MV-4-11 (cell line): Measurements from ENCODE around the gene DSCAM.

ENCODE experiments used
- DNase-seq: peaks from one replicate; lab custom pipeline; 2025; lab: John Stamatoyannopoulos, UW

Gene DSCAM

DNA sequence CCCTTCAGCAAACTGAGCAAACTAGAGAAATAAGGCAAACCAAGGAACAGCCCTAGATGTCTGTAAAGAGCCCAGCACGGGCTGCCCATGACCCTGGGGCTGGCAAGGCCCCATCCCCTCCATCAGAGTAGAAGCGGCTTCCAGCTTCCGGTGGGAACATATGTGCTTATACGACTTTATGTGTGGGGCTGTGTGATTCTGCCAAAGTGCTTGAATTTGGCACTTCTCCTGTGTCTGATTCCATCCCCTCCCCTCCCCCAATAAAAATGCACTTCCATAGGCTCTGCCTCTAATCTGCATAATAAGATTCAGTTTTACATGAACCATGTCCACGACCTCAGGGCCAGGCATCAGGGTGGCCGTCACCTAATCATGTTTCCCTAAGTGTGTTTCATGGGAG lies 236.6 kb downstream of the DSCAM start:
- no peak for DNase-seq

DNA sequence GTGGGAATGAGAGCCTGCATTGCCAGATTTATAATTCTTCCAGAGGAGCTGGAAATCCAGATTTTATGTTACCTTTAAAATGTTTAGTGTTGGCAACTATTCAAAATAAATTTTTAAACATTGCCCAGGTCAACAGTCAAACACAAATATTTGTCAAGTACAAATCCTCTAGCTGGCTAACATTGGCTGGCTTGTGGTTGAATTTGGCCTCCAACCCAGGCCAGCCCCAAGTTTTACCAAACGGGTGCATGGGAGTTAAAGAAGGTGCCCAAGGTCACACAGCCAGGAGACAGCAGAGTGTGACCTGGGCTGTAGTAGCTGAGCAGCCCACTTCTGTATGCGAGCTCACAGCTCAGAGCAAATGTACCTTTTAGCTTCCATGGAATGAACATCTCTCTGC lies 240.6 kb downstream of the DSCAM start:
- no peak for DNase-seq

DNA sequence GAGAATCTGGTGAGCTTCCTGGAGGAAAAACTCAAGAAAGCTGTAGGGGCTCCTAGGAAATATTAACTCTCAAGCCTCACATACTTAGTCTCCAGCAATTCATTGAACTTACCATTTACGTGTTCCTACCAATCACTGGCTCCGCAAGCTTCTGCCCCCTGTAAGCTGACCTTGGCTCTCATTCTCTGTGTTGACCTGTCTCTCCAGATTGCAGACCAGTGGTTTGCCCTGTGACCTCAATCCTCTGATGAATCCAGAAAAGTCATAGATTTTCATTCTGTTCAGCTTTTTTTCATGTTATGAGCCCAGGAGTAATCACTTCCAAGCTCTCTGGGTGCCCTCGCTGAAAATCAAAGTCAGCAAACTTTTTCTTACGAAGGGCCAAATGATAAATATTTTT lies 241.9 kb downstream of the DSCAM start:
- no peak for DNase-seq

DNA sequence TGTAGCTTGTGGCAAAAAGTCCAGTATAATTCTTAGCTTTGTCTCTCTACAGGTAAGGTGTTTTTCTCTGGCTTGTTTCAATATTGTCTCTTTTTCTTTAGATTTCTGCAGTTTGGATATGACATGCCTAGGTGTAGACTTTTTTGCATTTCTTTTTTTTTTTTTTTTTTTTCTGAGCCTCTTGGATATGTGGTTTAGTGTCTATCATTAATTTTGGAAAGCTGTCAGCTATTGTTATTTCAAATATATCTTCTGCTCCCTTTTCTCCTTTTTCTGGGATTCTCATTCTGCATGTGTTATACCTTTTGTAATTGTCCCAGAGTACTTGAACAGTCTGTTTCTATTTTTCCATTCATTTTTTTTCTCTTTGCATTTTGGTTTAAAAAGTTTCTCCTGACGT lies 243.2 kb downstream of the DSCAM start:
- DNase-seq: no peak

DNA sequence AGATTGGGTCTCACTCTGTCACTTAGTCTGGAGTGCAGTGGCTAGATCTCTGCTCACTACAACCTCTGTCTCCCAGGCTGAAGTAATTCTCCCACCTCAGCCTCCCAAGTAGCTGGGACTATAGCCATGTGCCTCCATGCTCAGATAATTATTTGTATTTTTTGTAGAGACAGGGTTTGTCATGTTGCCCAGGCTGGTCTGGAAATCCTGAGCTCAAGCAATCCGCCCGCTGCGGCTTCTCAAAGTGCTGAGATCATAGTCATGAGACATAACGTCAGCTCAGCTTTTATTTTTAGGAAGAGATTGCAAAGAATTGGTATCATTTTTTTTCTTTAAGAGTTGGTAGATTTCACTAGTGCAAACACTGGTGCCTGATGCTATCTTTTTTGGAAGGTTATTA lies 244.9 kb downstream of the DSCAM start:
- no peak for DNase-seq

DNA sequence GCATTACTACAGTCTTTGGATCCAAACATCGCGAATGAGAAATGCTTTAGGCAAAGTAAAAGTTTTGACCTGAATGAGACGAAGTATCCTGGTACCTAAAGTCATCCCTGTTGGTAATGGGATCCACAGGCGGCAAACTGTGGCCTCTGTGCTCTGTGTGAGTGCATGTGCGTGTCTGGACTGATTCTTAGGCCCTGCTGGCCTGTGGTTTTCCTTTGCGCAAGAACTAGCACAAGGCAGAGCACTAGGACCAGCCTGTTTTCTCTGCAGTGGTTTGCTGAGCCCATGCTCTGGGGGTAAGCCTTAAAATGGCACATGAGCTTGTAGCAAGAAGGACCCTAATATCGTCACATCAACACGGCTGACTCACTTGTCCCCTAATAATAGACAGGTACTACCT lies 251.2 kb downstream of the DSCAM start:
- DNase-seq: peak; percentile 85

DNA sequence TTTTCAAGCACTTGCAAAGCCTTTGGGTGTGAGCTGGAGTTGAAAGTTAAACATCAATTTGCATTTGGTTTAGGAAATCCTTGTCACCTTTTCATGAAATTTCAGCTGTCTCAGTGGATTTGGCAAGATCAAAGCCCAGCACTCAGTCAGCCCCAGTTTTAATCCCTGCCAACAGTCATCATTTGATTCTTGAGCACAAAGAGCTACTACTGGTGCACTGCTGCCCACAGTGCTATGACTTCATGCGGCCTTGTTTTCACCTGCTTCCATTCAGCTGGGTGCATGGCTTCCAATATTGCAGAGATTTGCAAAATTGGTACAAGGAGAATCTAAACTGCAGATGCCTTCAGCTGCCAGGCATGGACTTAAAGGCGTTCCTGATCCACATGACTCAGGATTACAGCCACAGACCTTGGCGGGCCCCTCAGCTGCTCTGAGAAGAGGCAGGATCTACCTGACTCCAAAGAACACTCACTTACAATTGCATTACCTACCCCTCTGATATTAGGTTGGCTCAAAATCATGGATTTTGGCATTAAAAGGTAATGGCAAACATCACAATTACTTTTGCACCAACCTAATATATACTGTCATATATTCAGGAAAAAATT lies 259.1 kb downstream of the DSCAM start:
- no peak for DNase-seq

DNA sequence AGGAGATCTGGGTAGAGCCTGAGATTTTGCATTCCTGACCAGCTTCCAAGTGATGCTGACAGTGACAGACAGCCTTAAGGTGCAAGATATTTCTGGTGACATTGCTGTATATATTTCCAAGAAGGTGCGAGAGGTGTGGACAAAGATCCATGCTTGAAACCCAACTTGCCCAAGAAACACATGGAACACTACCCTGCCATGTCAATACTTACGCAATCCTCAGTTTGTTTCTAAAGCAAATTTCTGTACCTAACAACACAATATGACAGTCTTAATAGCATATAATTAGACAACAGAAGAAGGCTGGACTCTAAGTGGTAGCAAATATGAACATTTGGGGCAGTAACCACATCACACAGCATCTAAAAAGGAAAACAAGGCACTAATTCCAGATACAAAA lies 260.4 kb downstream of the DSCAM start:
- no peak for DNase-seq

DNA sequence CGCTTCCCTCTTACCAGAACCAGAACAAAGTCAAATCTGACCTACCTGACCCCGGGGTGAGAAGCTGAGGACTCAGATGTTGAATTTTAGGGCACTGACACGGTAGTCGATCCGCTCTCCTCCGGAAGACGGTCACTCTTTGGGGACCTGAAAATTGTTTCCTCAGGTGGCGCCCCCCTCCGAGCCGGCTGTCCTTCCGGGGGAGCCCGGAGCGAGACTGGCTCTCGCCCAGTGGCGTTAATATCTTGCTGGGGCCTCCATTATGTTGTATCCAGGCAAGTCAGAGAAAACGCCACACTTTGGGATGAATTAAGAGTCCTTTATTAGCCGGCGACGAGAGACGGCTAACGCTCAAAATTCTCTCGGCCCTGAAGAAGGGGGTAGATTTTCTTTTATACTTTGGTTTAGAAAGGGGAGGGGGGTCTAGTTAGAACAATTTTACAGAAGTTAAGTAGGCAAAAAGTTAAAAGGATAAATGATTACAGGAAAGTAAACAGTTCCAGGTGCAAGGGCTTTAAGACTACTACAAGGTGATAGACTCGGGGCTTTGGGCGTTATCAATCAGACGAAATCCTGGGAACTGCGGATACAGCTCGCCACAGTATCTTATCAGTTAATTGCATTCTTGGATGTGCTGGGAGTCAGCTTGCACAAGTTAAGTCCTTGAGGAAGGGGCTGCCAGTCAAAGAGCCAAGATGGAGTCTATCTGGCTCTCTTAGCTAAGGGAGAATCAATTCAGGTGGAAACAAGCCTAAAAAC lies 269.5 kb downstream of the DSCAM start:
- DNase-seq: no peak

DNA sequence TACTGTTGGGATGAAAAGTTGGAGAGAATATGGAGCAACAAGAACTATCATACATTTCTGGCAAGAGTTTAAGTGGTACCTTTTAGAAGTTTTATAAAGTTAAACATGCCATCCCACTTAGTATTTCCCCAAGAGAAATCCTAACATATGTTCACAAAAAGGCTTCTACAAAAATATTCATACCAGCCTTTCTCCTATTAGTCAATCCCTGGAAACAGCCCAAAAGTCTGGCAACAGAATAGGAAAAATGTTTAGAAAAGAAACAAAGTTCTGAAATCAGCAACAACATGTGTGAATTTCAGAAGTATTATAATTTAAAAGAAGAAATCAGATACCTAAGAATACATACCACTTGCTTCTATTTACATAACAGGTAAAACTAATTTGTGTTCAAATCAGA lies 271.0 kb downstream of the DSCAM start:
- DNase-seq: no peak

DNA sequence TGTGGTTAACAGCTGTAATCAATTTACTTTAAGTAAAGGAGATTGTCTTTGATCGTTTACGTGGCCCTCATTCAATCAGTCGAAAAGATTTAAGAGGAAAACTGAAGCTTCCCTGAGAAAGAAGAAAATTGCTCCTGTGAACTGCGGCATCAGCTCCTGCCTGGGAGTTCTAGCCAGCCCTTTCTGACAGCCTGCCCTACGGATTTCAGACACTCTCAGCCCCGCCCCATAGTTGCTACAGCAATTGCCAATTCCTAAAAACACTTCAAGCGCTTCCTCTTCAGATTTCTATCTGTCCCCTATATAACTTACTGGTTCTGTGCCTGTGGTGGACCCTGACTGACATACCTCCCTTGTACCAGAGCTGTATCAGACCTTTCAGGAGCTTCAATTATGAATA lies 277.6 kb downstream of the DSCAM start:
- DNase-seq: no peak

DNA sequence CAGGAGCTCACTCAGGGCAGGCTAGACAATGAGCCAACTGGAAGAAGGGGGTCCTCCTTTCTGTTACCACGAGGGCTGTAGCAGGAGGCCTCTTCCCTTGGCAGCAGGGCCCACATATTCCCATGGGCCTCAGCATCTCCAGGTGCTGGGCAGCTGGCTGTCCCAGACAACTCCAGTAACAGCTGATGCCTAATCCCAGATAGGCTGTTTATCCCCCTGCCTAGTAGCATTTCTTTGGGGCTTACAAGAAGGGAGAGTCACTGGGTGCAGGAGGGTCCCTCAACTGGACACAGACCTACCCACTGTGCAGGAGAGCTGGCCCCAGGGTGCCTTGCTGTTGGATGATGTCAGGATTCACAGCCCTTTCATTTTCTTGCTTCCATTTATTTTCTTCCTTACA lies 278.2 kb downstream of the DSCAM start:
- DNase-seq: no peak

DNA sequence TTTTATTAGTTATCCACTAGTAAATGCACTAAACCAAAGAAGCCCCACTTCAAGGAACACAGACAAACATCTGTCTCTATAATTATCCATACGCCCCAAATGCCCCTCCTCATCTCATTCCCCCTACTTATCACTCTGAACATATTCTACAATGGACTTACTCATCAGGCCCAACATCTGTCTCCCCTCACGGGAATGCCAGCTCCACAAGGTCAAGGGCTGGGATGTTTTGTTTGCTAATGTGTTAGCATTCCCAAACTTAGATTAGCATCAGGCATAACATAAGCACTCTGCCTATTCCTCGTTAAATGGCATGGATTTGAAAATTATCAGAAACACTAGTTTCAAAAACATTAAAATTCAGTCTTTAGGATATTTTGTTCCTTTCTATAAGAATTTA lies 279.5 kb downstream of the DSCAM start:
- no peak for DNase-seq

DNA sequence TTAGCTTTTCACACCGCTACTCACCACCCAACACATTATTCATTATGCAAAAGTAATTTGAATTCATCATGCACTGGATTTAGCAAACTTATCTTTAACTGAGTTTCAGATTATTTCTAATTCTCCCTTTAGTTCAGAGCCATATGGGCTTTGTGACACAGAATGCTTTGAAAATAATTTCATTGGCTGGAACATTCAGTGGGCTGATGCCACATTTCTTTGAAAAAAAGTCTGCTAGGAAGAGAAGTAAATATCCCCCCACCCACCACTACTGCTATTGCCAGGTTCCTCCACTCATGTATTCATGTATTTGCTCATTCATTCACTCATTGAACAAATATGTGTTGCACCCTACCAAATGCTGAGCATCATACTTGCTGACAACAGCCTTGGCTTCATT lies 280.5 kb downstream of the DSCAM start:
- no peak for DNase-seq

DNA sequence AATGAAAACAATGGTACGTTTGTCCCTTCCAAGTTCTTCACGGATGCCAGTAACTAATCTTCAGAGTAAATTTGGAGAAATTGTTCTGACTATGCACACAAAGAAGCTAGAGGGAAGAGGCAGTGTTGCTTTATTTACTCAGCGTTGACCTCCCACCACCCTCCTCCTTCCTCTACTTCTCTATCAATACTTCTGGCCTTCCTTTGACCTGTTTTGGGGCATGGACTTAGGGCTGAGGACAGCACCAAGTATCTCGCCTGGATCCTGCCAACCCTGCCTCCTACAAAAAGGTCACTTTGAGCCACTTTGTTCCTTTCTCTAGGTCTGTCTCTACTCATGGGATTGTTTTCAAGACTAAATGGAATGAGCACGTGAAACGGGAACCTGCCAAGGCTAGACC lies 282.6 kb downstream of the DSCAM start:
- peak; percentile 47 for DNase-seq

DNA sequence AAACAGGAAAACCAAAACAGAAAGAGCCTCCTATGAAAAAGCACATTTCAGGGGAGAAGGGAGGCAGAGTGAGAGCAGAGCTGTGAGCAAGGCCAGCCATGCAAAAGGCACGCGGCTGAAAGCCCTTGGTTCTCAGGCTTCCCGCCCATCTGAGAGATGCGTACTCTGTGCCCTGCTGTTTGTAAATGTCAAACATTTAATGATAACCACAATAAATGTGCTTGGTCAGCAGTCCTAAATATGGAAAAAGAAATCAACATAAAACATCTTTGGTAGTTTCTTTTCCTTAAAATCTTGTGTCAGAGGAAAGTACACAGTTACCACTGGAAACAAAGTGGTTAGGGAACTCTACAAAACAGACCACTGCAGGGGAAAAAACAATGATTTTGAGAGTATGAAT lies 283.1 kb downstream of the DSCAM start:
- DNase-seq: peak; percentile 68

DNA sequence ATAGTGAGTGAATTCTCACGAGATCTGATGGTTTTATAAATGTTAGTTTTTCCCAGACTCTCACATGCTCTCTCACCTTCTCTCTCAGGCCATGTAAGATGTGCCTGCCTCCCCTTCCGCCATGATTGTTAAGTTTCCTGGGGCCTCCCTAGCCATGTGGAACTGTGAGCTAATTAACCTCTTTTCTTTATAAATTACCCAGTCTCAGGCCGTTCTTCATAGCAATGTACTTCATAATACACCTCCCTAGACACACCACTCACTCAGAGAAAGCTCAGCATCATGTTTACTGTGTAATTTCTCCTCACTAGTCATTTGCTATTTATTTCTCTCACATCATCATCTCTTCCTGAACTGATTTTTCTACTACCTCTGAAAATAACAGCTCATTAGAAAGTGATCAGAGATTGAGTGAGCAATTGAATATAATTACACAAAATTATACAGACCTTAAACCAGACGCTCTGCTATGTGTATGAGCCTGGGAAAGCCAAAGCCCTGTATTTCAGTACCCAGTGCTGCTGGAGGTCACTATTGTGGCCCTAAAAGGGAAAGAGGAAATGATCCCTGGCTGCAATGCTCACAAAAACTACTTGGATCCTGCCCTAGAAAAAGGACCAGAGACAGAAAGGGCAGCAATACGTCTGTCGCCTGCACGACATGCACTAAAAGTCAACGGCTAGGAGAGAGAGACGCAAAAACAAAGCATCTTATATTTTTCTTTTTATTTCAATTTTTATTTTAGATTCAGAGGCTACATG lies 284.5 kb downstream of the DSCAM start:
- peak; percentile 70 for DNase-seq

DNA sequence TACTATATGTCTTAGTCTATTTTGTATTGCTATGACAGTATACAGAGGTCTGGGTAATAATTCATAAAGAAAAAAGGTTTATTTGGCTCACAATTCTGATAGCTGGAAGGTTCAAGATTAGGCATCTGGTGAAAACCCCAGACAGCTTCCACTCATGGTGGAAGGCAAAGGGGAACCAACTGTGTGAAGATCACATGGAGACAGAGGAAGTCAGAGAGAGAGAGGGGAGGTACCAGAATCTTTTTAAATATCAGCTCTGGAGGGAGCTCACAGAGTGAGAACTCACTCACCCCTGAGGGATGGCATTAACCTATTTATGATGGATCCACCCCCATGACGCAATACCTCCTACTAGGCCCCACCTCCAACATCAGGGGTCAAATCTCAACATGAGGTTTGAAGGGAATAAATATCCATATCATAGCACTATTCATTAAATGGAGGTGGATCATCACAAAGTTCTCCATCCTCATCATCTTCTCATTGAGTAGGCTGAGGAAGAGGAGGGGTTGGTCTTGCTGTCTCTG lies 290.5 kb downstream of the DSCAM start:
- peak; percentile 55 for DNase-seq

DNA sequence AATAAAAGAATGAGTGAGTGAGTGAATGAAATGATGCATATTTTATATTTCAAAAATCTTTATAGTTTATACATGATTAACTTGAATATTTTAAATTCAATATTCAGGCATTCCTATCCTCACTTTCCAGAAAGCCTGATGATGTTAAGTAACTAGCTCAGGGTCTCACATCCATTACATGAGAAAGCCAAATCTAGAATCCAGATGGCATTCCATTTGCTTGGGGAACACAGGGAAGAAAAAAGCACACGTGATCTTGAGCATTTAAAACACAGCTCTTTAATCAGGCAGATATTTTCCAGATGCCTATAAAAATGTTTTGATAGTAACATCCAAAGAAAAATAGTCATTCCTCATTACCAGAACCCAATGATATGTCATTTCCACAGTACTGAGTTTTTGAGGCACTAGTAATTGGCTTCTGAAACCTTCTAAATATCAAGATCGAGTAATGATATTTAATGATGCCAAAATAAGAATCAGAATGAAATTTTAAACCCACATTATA lies 291.9 kb downstream of the DSCAM start:
- no peak for DNase-seq

DNA sequence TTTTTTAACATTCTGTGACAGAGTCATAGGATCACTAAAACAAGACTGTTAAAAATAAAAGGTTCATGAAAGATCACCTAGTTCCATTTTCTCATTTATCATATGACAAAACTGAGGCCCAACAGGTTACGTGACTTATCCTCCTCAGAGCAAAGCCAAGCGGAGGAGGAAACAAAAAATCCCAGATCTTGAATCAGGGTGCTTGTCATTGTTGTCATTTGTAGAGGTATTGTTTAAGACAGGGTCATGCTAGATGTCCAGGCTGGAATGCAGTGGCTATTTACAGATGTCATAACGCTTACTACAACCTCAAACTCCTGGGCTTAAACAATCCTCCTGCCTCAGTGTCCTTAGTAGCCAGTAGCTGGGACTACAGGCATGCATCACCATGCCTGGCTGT lies 293.2 kb downstream of the DSCAM start:
- no peak for DNase-seq

DNA sequence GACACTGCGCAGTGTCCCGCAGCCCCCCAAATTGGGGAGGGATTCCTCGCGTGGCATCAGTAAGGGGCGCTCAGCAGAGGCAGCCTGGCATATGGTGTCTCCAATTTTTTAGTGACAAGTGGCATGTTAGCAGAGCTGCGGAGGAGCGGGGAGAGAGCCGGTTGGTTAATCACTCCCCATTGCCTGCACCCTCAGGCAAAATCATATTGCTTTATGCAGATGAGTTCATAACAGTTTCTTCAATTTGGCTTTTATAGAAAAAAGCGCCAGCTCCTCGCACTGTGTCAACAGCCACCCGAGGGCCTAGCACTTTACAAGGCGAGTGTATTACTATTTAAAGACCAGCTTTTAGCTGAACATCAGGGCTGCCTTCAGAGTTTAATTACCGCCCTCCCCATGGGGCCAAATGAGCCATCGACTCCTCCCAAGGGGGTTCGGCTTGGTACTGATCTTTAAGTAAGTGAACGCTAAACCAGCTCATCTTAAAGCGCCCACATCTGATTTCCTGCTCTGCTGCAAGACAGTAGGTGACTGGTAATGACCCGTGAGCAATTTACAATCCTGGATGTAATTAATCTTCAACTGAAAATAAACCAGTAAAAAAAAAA lies 298.9 kb downstream of the DSCAM start:
- no peak for DNase-seq

DNA sequence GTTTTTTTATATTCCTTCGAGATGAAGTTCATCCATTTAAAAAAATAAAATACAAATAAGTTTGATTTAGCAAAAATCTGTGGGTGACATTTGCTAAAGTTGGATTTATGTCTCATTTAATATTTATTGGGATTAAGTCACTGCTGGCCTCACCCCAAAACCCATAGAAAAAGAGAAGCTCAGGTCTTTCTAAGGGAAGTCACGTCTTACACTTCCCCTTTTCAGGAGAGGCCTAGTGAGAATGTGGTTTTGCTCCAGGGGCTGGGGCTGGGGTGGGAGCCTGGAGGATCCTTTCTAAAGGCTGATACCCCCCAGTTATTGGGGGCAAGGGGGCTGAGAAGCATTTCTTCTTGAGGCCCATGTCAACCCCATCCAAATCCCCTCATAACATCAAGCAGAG lies 300.3 kb downstream of the DSCAM start:
- peak; percentile 86 for DNase-seq
